OCI-LY7 (cell line): ENCODE data around the gene KRTAP4-16.

Source experiments
- CTCF ChIP-seq: fragments of 200-600 bp; sonication (generic); conservative IDR thresholded peaks from 2 replicates; pipeline ENCODE4 v1.5.1; 2014; ENCODE audit warnings: mild to moderate bottlenecking, antibody characterized with exemption, low read length, moderate library complexity, mixed read lengths
- EZH2phosphoT487 ChIP-seq: fragments of 200-600 bp; sonication (generic); IDR thresholded peaks from 2 replicates; pipeline ENCODE4 v1.6.1; 2018; ENCODE audit warnings: low read depth, borderline replicate concordance, mild to moderate bottlenecking, mixed run types, antibody characterized with exemption, low read length, moderate library complexity, mixed read lengths

- no peak for TF ChIP-seq CTCF
- TF ChIP-seq EZH2phosphoT487, result no peak
These were observed 6.0 kb upstream of the KRTAP4-16 start for GRCh38 chr17:41107941-41108450.
